HS-27A (cell line): Measurements from ENCODE around the gene RAD9A.
"Not testable (repeated sequence)": the region's sequence is repeated elsewhere in the genome, so short reads cannot be mapped to it uniquely, and the experiment has no call there.

Experiments used
- DNase-seq: peaks from one replicate; pipeline ENCODE4 v3.0.0-alpha.2; 2012; ENCODE audit warnings: low read depth, missing footprints

Gene RAD9A

GRCh38 chr11:67397536-67397935, 5.8 kb downstream of the RAD9A start:
- no peak for DNase-seq

GRCh38 chr11:67397986-67398660, 6.3 kb downstream of the RAD9A start:
- no peak for DNase-seq

GRCh38 chr11:67398661-67399563, 7.1 kb downstream of the RAD9A start:
- DNase-seq, result no peak

- no peak for DNase-seq
These were observed 8.6 kb downstream of the RAD9A start for GRCh38 chr11:67400251-67400941.

- DNase-seq, result no peak
These were observed 9.2 kb downstream of the RAD9A start for GRCh38 chr11:67400942-67401494.

GRCh38 chr11:67401495-67402191, 9.9 kb downstream of the RAD9A start, which contains the start of gene PPP1CA:
PPP1CA (minus strand) TSS chr11:67401858; CDS start chr11:67401782, 76 bp downstream.
- DNase-seq, result no peak

- not testable (repeated sequence) for DNase-seq
These were observed 10.5 kb downstream of the RAD9A start for GRCh38 chr11:67402192-67402839.

- not testable (repeated sequence) for DNase-seq
These were observed 11.3 kb downstream of the RAD9A start for GRCh38 chr11:67403085-67403484.

GRCh38 chr11:67404515-67405195, 12.9 kb downstream of the RAD9A start:
- DNase-seq, result no peak

- DNase-seq, result no peak
These were observed 13.4 kb downstream of the RAD9A start for GRCh38 chr11:67405196-67405567.

GRCh38 chr11:67405688-67406339, 14.0 kb downstream of the RAD9A start:
- DNase-seq, result no peak

- DNase-seq, result no peak
These were observed 14.7 kb downstream of the RAD9A start for GRCh38 chr11:67406420-67406968.

GRCh38 chr11:67406969-67407687, 15.3 kb downstream of the RAD9A start:
- no peak for DNase-seq

- DNase-seq, result no peak
These were observed 15.9 kb downstream of the RAD9A start for GRCh38 chr11:67407688-67408163.

GRCh38 chr11:67408437-67409200, 16.8 kb downstream of the RAD9A start:
- DNase-seq, result no peak

GRCh38 chr11:67409261-67409666, 17.5 kb downstream of the RAD9A start:
- DNase-seq, result no peak

GRCh38 chr11:67409781-67410368, 18.1 kb downstream of the RAD9A start:
- no peak for DNase-seq

GRCh38 chr11:67410369-67410831, 18.6 kb downstream of the RAD9A start:
- no peak for DNase-seq
